Measurements from ENCODE around the gene TTC39C.
A peak's percentile ranks its signal among the peaks of the same experiment; 100 is the strongest.
"Not testable (repeated sequence)": the region's sequence is repeated elsewhere in the genome, so short reads cannot be mapped to it uniquely, and the experiment has no call there.

The TTC39C gene

GRCh38 chr18:24142376-24142775 is 127.8 kb downstream of the TTC39C start:
- no peak for TF ChIP-seq CTCF (conservative IDR thresholded peaks at IDR 0.05; ENCODE audit: low read depth)
- no peak overlapping the region for H3K27ac ChIP-seq
- DNase-seq (ENCODE audit: low spot score): no peak
- ChIA-PET POLR2A (ENCODE audit: low non-redundant PET) (no interaction called here), CTCF (no interaction called here)

- POLR2A ChIA-PET (ENCODE audit: low non-redundant PET); CTCF ChIA-PET; H3K27ac ChIP-seq; DNase-seq (ENCODE audit: low spot score): not testable (repeated sequence)
Measured at GRCh38 chr18:24149591-24149990, 135.0 kb downstream of the TTC39C start.

GRCh38 chr18:24153397-24153796 is 138.8 kb downstream of the TTC39C start:
- ChIA-PET POLR2A (ENCODE audit: low non-redundant PET) (no interaction called here), CTCF (no interaction called here)
- no peak for DNase-seq (ENCODE audit: low spot score)
- no peak for TF ChIP-seq CTCF (conservative IDR thresholded peaks at IDR 0.05; ENCODE audit: low read depth)
- H3K27ac ChIP-seq: no peak overlapping the region

GRCh38 chr18:24157855-24158254 is 143.3 kb downstream of the TTC39C start:
- ChIA-PET CTCF (no interaction called here), POLR2A (ENCODE audit: low non-redundant PET) (no interaction called here)
- TF ChIP-seq CTCF (conservative IDR thresholded peaks at IDR 0.05; ENCODE audit: low read depth): no peak
- H3K27ac ChIP-seq: no peak overlapping the region
- DNase-seq (ENCODE audit: low spot score): no peak

GRCh38 chr18:24160086-24160485 is 145.5 kb downstream of the TTC39C start:
- ChIA-PET CTCF (no interaction called here), POLR2A (ENCODE audit: low non-redundant PET) (no interaction called here)
- DNase-seq (ENCODE audit: low spot score): peak; percentile 23
- no peak overlapping the region for H3K27ac ChIP-seq
- TF ChIP-seq CTCF (conservative IDR thresholded peaks at IDR 0.05; ENCODE audit: low read depth): no peak

GRCh38 chr18:24161304-24161703 is 146.8 kb downstream of the TTC39C start:
- H3K27ac ChIP-seq: no peak overlapping the region
- CTCF ChIA-PET: no interaction called here
- POLR2A ChIA-PET (ENCODE audit: low non-redundant PET): no interaction called here
- no peak for DNase-seq (ENCODE audit: low spot score)
- TF ChIP-seq CTCF (conservative IDR thresholded peaks at IDR 0.05; ENCODE audit: low read depth): no peak

DNA sequence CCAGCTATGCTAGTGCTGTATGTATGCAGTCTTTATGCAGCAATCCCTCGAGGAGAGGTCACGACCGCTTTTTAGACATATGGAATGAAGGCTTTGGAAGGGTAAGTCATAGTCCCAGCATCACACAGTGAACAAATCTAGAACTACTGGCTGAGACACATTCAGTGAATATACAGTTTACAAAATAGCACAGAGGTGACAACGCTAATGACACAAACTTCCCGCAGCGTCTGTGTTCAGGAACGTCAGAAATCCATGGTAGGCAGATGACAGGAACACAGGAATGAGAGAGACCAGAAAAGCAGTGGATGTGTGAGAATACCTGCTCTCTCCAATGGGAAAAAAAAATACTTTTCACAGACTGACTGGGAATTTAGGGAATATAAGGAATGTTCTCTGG is 153.9 kb downstream of the TTC39C start:
- no peak overlapping the region for H3K27ac ChIP-seq
- no peak for TF ChIP-seq CTCF (conservative IDR thresholded peaks at IDR 0.05; ENCODE audit: low read depth)
- no peak for DNase-seq (ENCODE audit: low spot score)
- ChIA-PET CTCF (no interaction called here), POLR2A (ENCODE audit: low non-redundant PET) (no interaction called here)

Measured in RWPE1 (cell line).